Uterus (tissue), 4 donors: Measurements from ENCODE around the gene LRBA. TPM values are rescaled to one million over a fixed set of nuclear protein-coding genes. Genes with fewer than 3 reads are reported as not detected.

ENCODE experiments used
- DNase-seq, 2 donors: peaks; one replicate each; pipeline ENCODE4 v3.0.0-alpha.2; 2019 to 2020
- H3K27ac ChIP-seq, 2 donors: fragments of 200-600 bp; sonication (generic); 1 replicate in 1 of 2; 2 replicates in 1 of 2; pipeline ENCODE4 v1.5.1; 2016 to 2018
- H3K27me3 ChIP-seq, 2 donors: fragments of 200-600 bp; sonication (generic); one replicate each; pipeline ENCODE4 v1.5.1; 2018 to 2019; ENCODE audit warnings: control low read depth in 1 of 2
- H3K36me3 ChIP-seq, 2 donors: fragments of 200-600 bp; sonication (generic); one replicate each; pipeline ENCODE4 v1.5.1; 2019; ENCODE audit warnings: control low read depth in 1 of 2
- H3K4me1 ChIP-seq, 2 donors: fragments of 200-600 bp; sonication (generic); one replicate each; pipeline ENCODE4 v1.5.1; 2018 to 2019; ENCODE audit warnings: control low read depth in 1 of 2
- H3K4me3 ChIP-seq, 2 donors: fragments of 200-600 bp; sonication (generic); 1 replicate in 1 of 2; 2 replicates in 1 of 2; pipeline ENCODE4 v1.5.1; 2018 to 2019; ENCODE audit warnings: mild to moderate bottlenecking in 1 of 2
- H3K9me3 ChIP-seq, 2 donors: fragments of 200-600 bp; sonication (generic); one replicate each; pipeline ENCODE4 v1.5.1; 2019; ENCODE audit warnings: control low read depth in 1 of 2
- POLR2A ChIP-seq, 2 donors: fragments of 450-650 bp; IDR thresholded peaks; one replicate each; pipeline ENCODE4 v1.6.1; 2016; ENCODE audit warnings: antibody characterized with exemption in 2 of 2, mild to moderate bottlenecking in 1 of 2, moderate library complexity in 1 of 2
- intact Hi-C: fragments of 100-400 bp; cut with DNase I; formaldehyde crosslinking; loops from one replicate; pipeline ENCODE4 v1.15.1; 2023; ENCODE audit warnings: low total_unique reads
- total RNA-seq, 4 donors: library from RNA; depleted of rRNA in 3 of 4; stranded (reverse); fragments of >200 nt in 3 of 4; gene quantifications; one replicate each; pipeline versions ENCODE4 v1.1.0 to v1.2.4, GENCODE V29; 2014 to 2023
- TF ChIP-seq, protein P1 (sequence below), 4 experiments: fragments of 200-600 bp in 2 of 4; fragments of 450-650 bp in 2 of 4; sonication (generic) in 2 of 4; IDR thresholded peaks; one replicate each; pipeline ENCODE4 v1.5.1; 2016 to 2019; ENCODE audit warnings: antibody characterized with exemption in 4 of 4, mild to moderate bottlenecking in 2 of 4, moderate library complexity in 1 of 4
- donor health status: DM: yes; HTN: yes; CAD: no.

The LRBA gene
- total RNA-seq, 4 donors from 2014 or later: 32.0 to 126 (median 41.7) TPM

DNA sequence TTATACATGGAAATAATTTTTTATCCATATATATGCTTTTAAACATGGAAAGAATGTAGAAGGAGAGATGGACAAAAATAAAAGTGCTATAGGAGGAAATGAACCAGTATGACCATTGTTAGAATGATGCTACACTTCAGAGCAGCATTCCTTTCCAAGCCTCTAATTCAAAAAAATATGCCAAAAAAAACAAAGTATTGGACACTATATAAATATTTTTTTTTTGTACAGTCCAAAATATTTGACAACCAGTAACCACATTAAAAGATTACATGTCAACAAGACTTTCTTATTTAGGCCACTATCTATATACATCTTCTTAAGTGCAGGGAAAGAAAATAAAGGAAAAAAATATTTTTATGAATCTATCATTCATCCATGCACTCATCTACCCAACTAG, 198.6 kb downstream of the LRBA start:
- no peak for DNase-seq
- H3K4me1 ChIP-seq: no peaks in the 10 kb centered on the region
- no peaks in the 10 kb centered on the region for H3K9me3 ChIP-seq
- no peak overlapping the region for H3K4me3 ChIP-seq
- no peak overlapping the region for H3K27ac ChIP-seq
- no peaks in the 10 kb centered on the region for H3K27me3 ChIP-seq
- TF ChIP-seq POLR2A (IDR thresholded peaks at IDR 0.05): no peak
- TF ChIP-seq, protein P1, sequence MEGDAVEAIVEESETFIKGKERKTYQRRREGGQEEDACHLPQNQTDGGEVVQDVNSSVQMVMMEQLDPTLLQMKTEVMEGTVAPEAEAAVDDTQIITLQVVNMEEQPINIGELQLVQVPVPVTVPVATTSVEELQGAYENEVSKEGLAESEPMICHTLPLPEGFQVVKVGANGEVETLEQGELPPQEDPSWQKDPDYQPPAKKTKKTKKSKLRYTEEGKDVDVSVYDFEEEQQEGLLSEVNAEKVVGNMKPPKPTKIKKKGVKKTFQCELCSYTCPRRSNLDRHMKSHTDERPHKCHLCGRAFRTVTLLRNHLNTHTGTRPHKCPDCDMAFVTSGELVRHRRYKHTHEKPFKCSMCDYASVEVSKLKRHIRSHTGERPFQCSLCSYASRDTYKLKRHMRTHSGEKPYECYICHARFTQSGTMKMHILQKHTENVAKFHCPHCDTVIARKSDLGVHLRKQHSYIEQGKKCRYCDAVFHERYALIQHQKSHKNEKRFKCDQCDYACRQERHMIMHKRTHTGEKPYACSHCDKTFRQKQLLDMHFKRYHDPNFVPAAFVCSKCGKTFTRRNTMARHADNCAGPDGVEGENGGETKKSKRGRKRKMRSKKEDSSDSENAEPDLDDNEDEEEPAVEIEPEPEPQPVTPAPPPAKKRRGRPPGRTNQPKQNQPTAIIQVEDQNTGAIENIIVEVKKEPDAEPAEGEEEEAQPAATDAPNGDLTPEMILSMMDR (IDR thresholded peaks at IDR 0.05): no peak
- intact Hi-C loops: no loop called here
- no peaks in the 10 kb centered on the region for H3K36me3 ChIP-seq

DNA sequence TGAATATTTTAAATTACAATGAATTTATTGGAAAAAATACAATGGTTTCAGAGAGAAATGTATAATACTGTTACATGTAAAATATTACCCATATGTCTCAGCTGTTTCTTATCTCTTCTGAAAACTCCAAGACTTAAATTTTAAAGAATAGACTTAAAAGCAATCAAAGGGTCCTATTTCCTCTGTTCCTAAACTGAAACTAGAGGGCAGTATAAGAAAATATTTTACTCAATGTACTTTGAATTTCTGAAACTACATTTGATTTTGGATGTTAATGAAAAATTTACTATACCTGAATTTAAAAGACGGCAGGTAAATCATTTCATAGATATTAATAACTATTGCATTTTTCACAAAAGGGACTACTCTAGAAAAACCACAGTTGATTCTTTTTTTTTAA, 200.2 kb downstream of the LRBA start:
- H3K4me1 ChIP-seq: no peaks in the 10 kb centered on the region
- no peak for DNase-seq
- intact Hi-C loops: no loop called here
- no peaks in the 10 kb centered on the region for H3K9me3 ChIP-seq
- no peaks in the 10 kb centered on the region for H3K27me3 ChIP-seq
- H3K36me3 ChIP-seq: no peaks in the 10 kb centered on the region
- H3K4me3 ChIP-seq: no peak overlapping the region
- TF ChIP-seq POLR2A (IDR thresholded peaks at IDR 0.05): no peak
- TF ChIP-seq, protein P1 (IDR thresholded peaks at IDR 0.05): no peak
- no peak overlapping the region for H3K27ac ChIP-seq

DNA sequence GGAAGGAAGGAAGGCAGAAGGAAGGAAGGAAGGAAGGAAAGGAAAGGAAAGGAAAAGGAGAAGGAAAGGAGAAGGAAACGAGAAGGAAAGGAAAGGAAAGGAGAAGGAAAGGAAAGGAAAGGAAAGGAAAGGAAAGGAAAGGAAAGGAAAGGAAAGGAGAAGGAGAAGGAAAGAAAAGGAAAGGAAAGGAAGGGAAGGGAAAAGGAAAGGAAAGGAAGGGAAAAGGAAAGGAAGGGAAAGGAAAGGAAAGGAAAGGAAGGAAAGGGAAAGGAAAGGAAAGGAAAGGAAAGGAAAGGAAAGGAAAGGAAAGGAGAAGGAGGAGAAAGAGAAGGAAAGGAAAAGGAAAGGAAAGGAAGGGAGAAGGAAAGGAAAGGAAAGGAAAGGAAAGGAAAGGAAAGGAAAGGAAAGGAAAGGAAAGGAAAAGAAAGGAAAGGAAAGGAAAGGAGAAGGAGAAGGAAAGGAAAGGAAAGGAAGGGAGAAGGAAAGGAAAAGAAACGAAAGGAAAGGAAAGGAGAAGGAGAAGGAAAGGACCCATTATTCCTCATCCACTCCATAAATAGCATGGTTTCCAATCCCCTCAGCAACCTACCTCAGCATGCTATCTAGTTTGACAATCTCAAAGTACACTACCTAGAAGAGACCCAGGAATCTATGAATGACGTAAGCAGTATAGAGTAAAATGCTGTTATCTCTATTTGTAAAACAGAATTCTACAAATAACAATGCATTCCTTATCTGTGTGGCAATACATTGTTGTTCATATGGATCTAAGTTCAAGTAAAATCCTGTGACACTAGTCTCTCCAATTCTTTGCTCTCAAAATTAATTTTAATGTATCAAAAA, 209.7 kb downstream of the LRBA start:
- no peak for TF ChIP-seq POLR2A (IDR thresholded peaks at IDR 0.05)
- TF ChIP-seq, protein P1 (IDR thresholded peaks at IDR 0.05): no peak
- Histone ChIP-seq H3K36me3 (no peaks in the 10 kb centered on the region), H3K4me1 (no peaks in the 10 kb centered on the region), H3K27ac (no peak overlapping the region), H3K9me3 (no peaks in the 10 kb centered on the region), H3K27me3 (no peaks in the 10 kb centered on the region), H3K4me3 (no peak overlapping the region)
- DNase-seq: no peak
- intact Hi-C loops: no loop called here

DNA sequence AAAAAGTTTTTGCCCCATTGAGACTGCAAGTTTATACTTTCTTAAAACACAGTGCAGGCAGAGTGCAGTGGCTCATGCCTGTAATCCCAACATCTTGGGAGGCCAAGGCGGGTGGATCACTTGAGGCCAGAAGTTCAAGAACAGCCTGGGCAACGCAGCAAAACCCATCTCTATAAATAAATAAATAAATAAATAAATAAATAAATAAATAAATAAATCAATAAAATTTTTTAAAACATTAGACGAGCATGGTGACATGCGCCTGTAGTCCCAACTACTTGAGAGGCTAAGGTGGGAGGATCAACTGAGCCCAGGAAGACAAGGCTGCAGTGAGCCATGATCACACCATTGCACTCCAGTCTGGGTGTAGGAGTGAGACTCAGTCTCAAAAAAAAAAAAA, 213.3 kb downstream of the LRBA start:
- DNase-seq: no peak
- Histone ChIP-seq H3K9me3 (no peaks in the 10 kb centered on the region), H3K36me3 (peaks cover 0 to 1% of the 10 kb centered on the region in 2 donors), H3K27me3 (no peaks in the 10 kb centered on the region), H3K4me1 (no peaks in the 10 kb centered on the region), H3K27ac (no peak overlapping the region), H3K4me3 (no peak overlapping the region)
- TF ChIP-seq, protein P1 (IDR thresholded peaks at IDR 0.05): no peak
- TF ChIP-seq POLR2A (IDR thresholded peaks at IDR 0.05): no peak
- intact Hi-C loops: no loop called here

DNA sequence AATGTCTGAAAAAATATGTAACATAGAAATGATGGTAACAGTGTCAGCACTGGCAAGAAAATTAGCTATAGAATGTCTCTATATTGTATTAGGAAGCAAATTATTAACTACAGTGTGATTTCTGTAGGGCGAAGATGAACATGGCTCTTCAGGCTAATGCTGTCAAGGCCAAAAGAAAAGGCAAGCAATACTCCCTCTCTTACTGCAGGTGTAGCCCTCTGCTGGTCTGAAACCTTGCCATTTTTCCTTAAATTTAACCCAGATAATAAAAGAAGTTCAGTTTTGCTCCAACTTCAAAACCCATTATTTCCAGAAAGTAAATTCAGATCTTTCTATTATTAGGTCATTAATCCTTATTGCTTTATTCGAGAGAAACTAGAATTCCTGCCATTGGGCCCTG, 215.9 kb downstream of the LRBA start:
- TF ChIP-seq, protein P1 (IDR thresholded peaks at IDR 0.05): no peak
- no peak for TF ChIP-seq POLR2A (IDR thresholded peaks at IDR 0.05)
- intact Hi-C loops: no loop called here
- Histone ChIP-seq H3K4me3 (no peak overlapping the region), H3K27ac (no peak overlapping the region), H3K4me1 (no peaks in the 10 kb centered on the region), H3K27me3 (no peaks in the 10 kb centered on the region), H3K36me3 (peaks cover 0 to 4% of the 10 kb centered on the region in 2 donors), H3K9me3 (no peaks in the 10 kb centered on the region)
- DNase-seq: no peak
